SK-N-SH (cell line): Measurements from ENCODE around the gene DMD.

Experiments used
- ELF1 ChIP-seq: IDR thresholded peaks from 2 replicates; pipeline ENCODE4 v1.4.0; 2012
- EP300 ChIP-seq, 2 experiments: IDR thresholded peaks; 2 replicates each; pipeline versions ENCODE4 v1.4.0 to v1.6.1; 2012; ENCODE audit warnings: borderline replicate concordance in 1 of 2, low read depth in 1 of 2, low read length in 1 of 2
- EZH2phosphoT487 ChIP-seq: fragments of 200-600 bp; sonication (generic); IDR thresholded peaks from 2 replicates; pipeline ENCODE4 v1.6.1; 2017; ENCODE audit warnings: low read depth, mixed run types, mild to moderate bottlenecking, antibody characterized with exemption, moderate library complexity, borderline replicate concordance
- JUND ChIP-seq: IDR thresholded peaks from 2 replicates; pipeline ENCODE4 v1.4.0; 2012
- POLR2AphosphoS5 ChIP-seq: IDR thresholded peaks from 2 replicates; pipeline ENCODE4 v1.6.1; 2012; ENCODE audit warnings: low read depth, low read length
- RAD21 ChIP-seq: IDR thresholded peaks from 2 replicates; pipeline ENCODE4 v1.6.1; 2012; ENCODE audit warnings: mild to moderate bottlenecking, low read length
- RCOR1 ChIP-seq: fragments of 150-350 bp; IDR thresholded peaks from 2 replicates; pipeline ENCODE4 v1.6.1; 2017; ENCODE audit warnings: antibody characterized with exemption, low read length
- TEAD4 ChIP-seq: IDR thresholded peaks from 2 replicates; pipeline ENCODE4 v1.4.0; 2012; ENCODE audit warnings: mild to moderate bottlenecking, borderline replicate concordance; ENCODE audit not compliant: insufficient read depth
- TF ChIP-seq, protein P1 (sequence below): fragments of 200-600 bp; sonication (generic); IDR thresholded peaks from 2 replicates; pipeline ENCODE4 v1.6.1; 2017; ENCODE audit warnings: antibody characterized with exemption, mild to moderate bottlenecking, moderate library complexity
- TF ChIP-seq, protein P2 (sequence below): fragments of 150-350 bp; IDR thresholded peaks from 2 replicates; pipeline ENCODE4 v1.6.1; 2017; ENCODE audit warnings: antibody characterized with exemption, low read length, low read depth, borderline replicate concordance
- TF ChIP-seq, protein P3 (sequence below): IDR thresholded peaks from 2 replicates; pipeline ENCODE4 v1.6.1; 2012; ENCODE audit warnings: mild to moderate bottlenecking, low read depth, low read length, moderate library complexity

DNA sequence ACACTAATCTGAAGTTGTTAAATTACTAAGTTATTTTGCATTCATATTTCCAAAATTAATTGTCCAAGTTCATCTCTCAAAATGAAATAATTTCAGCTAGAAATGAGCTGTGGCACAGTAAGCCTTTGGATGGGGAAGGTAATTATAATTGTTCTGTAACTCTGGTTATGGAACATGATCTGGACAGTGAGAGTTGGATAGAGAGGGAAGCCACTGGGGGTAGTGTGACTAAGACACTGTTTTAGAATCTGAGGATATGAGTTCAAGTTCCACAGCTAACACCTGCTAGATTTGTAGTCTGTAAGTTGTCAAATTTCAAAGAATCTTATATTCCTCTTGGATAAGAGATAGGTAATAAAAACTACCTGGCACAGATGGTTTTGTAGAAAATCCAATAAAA, 49.5 kb downstream of the DMD start:
- no peak for TF ChIP-seq JUND
- no peak for TF ChIP-seq RCOR1
- no peak for TF ChIP-seq ELF1
- TF ChIP-seq, protein P1, sequence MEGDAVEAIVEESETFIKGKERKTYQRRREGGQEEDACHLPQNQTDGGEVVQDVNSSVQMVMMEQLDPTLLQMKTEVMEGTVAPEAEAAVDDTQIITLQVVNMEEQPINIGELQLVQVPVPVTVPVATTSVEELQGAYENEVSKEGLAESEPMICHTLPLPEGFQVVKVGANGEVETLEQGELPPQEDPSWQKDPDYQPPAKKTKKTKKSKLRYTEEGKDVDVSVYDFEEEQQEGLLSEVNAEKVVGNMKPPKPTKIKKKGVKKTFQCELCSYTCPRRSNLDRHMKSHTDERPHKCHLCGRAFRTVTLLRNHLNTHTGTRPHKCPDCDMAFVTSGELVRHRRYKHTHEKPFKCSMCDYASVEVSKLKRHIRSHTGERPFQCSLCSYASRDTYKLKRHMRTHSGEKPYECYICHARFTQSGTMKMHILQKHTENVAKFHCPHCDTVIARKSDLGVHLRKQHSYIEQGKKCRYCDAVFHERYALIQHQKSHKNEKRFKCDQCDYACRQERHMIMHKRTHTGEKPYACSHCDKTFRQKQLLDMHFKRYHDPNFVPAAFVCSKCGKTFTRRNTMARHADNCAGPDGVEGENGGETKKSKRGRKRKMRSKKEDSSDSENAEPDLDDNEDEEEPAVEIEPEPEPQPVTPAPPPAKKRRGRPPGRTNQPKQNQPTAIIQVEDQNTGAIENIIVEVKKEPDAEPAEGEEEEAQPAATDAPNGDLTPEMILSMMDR: no peak
- TF ChIP-seq, protein P2, sequence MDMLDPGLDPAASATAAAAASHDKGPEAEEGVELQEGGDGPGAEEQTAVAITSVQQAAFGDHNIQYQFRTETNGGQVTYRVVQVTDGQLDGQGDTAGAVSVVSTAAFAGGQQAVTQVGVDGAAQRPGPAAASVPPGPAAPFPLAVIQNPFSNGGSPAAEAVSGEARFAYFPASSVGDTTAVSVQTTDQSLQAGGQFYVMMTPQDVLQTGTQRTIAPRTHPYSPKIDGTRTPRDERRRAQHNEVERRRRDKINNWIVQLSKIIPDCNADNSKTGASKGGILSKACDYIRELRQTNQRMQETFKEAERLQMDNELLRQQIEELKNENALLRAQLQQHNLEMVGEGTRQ: no peak
- TF ChIP-seq RAD21: no peak
- no peak for TF ChIP-seq TEAD4
- no peak for TF ChIP-seq POLR2AphosphoS5
- TF ChIP-seq EZH2phosphoT487: no peak
- no peak for TF ChIP-seq EP300 (IDR thresholded peaks at IDR 0.05; ENCODE audit: borderline replicate concordance in 1 of 2, low read depth in 1 of 2, low read length in 1 of 2)
- TF ChIP-seq, protein P3, sequence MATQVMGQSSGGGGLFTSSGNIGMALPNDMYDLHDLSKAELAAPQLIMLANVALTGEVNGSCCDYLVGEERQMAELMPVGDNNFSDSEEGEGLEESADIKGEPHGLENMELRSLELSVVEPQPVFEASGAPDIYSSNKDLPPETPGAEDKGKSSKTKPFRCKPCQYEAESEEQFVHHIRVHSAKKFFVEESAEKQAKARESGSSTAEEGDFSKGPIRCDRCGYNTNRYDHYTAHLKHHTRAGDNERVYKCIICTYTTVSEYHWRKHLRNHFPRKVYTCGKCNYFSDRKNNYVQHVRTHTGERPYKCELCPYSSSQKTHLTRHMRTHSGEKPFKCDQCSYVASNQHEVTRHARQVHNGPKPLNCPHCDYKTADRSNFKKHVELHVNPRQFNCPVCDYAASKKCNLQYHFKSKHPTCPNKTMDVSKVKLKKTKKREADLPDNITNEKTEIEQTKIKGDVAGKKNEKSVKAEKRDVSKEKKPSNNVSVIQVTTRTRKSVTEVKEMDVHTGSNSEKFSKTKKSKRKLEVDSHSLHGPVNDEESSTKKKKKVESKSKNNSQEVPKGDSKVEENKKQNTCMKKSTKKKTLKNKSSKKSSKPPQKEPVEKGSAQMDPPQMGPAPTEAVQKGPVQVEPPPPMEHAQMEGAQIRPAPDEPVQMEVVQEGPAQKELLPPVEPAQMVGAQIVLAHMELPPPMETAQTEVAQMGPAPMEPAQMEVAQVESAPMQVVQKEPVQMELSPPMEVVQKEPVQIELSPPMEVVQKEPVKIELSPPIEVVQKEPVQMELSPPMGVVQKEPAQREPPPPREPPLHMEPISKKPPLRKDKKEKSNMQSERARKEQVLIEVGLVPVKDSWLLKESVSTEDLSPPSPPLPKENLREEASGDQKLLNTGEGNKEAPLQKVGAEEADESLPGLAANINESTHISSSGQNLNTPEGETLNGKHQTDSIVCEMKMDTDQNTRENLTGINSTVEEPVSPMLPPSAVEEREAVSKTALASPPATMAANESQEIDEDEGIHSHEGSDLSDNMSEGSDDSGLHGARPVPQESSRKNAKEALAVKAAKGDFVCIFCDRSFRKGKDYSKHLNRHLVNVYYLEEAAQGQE: no peak
